Measurements from ENCODE around the gene ERVFRD-1.

Gene ERVFRD-1

DNA sequence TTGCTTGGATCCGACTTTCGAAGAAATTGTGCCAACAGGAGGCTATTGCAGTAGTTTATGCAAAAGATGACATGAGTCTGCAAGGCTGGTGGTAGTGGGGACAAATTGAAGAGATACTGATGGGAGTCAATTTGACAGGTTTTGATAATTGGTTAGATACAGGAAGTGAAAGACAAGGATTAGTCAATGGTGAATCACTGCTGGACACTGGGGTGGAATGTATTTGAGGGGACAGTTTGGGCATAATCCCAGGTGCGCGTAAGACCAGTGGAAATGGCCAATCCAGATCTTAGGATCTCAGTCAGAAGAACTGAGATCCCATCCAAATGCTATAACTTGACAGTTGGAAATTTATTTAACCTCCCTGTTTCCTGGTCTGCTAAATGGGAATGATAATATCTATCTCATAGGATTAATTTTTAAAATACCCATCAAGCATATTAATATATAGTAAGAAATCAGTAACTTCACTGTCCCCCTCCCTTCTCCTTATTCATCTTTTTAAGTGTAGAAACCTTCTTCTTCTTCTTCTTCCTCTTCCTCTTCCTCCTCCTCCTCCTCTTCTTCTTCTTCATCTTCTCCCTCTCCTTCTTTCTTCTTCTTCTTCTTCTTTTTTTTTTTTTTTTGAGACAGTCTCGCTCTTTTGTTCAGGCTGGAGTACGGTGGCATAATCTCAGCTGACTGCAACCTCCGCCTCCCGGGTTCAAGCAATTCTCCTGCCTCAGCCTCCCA is 30.9 kb upstream of the ERVFRD-1 start:
- Histone ChIP-seq H3K27ac (no peak overlapping the region), H3K27me3 (replicated peaks) (no peaks in the 10 kb centered on the region), H3K4me3 (ENCODE audit: low read depth, low read length) (no peak overlapping the region), H3K36me3 (replicated peaks) (no peaks in the 10 kb centered on the region)
- TF ChIP-seq, protein P1, sequence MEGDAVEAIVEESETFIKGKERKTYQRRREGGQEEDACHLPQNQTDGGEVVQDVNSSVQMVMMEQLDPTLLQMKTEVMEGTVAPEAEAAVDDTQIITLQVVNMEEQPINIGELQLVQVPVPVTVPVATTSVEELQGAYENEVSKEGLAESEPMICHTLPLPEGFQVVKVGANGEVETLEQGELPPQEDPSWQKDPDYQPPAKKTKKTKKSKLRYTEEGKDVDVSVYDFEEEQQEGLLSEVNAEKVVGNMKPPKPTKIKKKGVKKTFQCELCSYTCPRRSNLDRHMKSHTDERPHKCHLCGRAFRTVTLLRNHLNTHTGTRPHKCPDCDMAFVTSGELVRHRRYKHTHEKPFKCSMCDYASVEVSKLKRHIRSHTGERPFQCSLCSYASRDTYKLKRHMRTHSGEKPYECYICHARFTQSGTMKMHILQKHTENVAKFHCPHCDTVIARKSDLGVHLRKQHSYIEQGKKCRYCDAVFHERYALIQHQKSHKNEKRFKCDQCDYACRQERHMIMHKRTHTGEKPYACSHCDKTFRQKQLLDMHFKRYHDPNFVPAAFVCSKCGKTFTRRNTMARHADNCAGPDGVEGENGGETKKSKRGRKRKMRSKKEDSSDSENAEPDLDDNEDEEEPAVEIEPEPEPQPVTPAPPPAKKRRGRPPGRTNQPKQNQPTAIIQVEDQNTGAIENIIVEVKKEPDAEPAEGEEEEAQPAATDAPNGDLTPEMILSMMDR (IDR thresholded peaks at IDR 0.05; ENCODE audit: low read depth, low read length, missing control alignments), result no peak
- DNase-seq, result no peak
- in situ Hi-C loops (cut with HindIII; ENCODE audit: low pct_ligation_motif_present, low sequenced_read_pairs), result no loop called here

DNA sequence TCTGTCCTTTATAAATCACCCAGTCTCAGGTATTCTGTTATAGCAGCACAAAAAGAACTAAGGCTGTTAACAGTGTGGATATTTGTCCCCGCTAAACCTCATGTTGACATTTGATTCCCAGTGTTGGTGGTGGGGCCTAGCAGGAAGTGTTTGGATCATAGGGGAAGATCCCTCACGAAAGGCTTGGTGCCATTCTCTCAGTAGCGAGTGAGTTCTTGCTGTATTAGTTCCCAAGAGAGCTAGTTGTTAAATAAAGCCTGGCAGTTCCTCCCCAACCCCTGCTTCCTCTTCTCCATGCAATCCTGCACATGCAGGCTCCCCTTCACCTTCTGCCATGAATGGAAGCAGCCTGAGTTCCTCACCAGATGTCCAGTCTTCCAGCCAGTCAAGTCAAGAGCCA is 29.8 kb upstream of the ERVFRD-1 start:
- Histone ChIP-seq H3K27ac (no peak overlapping the region), H3K27me3 (replicated peaks) (no peaks in the 10 kb centered on the region), H3K36me3 (replicated peaks) (no peaks in the 10 kb centered on the region), H3K4me3 (ENCODE audit: low read depth, low read length) (no peak overlapping the region)
- no peak for DNase-seq
- TF ChIP-seq, protein P1 (IDR thresholded peaks at IDR 0.05; ENCODE audit: low read depth, low read length, missing control alignments), result no peak
- in situ Hi-C loops (cut with HindIII; ENCODE audit: low pct_ligation_motif_present, low sequenced_read_pairs), result no loop called here

DNA sequence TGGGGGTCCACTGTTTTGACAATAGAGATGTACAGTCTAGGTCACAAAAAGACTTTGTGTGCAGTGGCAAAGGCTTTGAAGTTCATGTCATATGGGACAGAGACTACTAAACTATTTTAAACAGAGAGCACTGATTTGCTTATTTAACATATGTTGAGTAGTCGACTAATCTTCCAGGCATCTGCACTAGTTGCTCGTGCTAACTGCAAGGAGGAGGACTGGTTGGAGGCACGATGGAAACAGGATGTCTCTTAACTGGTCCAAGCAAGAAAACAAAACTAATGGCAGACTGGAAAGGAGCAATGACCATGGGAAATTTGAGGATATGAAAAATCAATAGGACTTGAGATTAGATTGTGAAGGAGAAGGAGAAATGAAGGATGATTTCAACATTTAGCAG is 28.5 kb upstream of the ERVFRD-1 start:
- H3K36me3 ChIP-seq (replicated peaks), result peaks cover 7% of the 10 kb centered on the region
- TF ChIP-seq, protein P1 (IDR thresholded peaks at IDR 0.05; ENCODE audit: low read depth, low read length, missing control alignments), result no peak
- no peak for DNase-seq
- H3K4me3 ChIP-seq (ENCODE audit: low read depth, low read length), result no peak overlapping the region
- H3K27me3 ChIP-seq (replicated peaks), result no peaks in the 10 kb centered on the region
- in situ Hi-C loops (cut with HindIII; ENCODE audit: low pct_ligation_motif_present, low sequenced_read_pairs), result no loop called here
- no peak overlapping the region for H3K27ac ChIP-seq

DNA sequence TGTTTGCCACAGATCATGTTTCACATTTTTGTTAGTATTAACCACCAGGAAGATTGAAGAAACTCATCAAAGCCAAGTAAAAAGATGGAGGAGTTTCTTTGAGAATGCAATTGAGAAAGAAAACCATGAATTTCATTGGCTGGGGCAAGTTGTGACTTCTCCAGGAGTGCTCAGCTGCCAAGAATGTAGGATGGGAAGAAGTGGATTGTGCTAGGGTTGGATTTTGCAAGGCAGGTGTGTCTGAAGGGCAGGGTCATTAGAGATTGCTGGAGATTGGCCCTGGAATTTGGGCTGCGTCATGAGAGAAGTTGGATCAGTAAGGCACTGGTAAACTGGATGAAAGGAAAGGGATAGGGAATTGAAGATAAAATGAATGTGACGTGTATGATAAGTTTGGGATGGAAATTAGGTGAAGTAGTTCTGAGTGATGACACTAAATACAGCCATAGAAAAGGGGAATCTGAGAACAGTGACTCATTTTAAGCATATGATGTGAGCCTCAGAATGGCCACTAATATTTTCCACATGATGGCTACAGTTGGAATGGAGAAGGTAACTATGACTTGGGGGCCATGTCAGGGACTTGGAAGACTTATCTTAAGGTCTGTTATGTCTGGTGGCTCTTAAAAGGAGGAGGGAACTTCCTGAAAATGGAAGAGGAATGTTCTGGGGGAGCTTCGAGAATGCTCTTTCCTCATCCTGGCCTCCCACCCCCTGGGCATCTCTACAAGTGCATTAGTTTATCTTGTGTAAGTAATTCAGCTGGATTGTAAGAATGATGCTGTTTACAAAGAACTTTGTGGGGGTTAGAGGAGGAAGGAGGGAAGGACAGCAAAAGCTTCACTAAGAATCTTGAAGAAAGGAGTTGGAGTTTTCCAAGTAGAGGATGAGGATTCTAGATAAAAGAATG is 27.8 kb upstream of the ERVFRD-1 start:
- H3K4me3 ChIP-seq (ENCODE audit: low read depth, low read length), result no peak overlapping the region
- H3K36me3 ChIP-seq (replicated peaks), result peaks cover 10% of the 10 kb centered on the region
- DNase-seq, result no peak
- H3K27me3 ChIP-seq (replicated peaks), result no peaks in the 10 kb centered on the region
- in situ Hi-C loops (cut with HindIII; ENCODE audit: low pct_ligation_motif_present, low sequenced_read_pairs), result no loop called here
- TF ChIP-seq, protein P1 (IDR thresholded peaks at IDR 0.05; ENCODE audit: low read depth, low read length, missing control alignments), result no peak
- no peak overlapping the region for H3K27ac ChIP-seq

DNA sequence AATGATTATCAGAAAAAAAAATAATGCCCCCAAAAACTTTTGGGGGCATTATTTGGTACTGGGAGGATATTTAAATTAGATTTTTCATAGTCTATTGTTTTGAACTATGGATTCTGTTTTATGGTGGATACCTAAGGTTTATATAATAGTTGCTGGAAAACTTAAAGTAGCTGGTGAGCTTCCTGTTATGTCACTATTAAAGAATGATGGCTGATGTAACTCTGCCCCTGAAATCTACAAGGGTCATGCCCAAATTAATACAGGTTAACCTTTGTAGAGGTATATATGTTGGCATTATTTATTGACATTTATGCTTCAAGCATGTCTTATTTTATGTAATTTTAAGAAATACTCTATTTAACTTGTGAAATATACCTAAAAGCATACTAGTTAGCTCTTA is 25.3 kb upstream of the ERVFRD-1 start:
- Histone ChIP-seq H3K4me3 (ENCODE audit: low read depth, low read length) (no peak overlapping the region), H3K27ac (no peak overlapping the region), H3K36me3 (replicated peaks) (peaks cover 10% of the 10 kb centered on the region), H3K27me3 (replicated peaks) (no peaks in the 10 kb centered on the region)
- in situ Hi-C loops (cut with HindIII; ENCODE audit: low pct_ligation_motif_present, low sequenced_read_pairs), result no loop called here
- TF ChIP-seq, protein P1 (IDR thresholded peaks at IDR 0.05; ENCODE audit: low read depth, low read length, missing control alignments), result no peak
- DNase-seq, result no peak

All from brain microvascular endothelial cell (primary cell).